ENCODE data around the gene NLGN1.

The NLGN1 gene

GRCh38 chr3:174116421-174116820 lies 718.9 kb downstream of the NLGN1 start:
- no peak for DNase-seq

GRCh38 chr3:174120997-174121396 lies 723.5 kb downstream of the NLGN1 start:
- DNase-seq = no peak

- DNase-seq = no peak
Observed at GRCh38 chr3:174122411-174122810, 724.9 kb downstream of the NLGN1 start.

- DNase-seq = no peak
Observed at GRCh38 chr3:174125267-174125824, 727.8 kb downstream of the NLGN1 start.

- DNase-seq = no peak
Observed at GRCh38 chr3:174126990-174127758, 729.6 kb downstream of the NLGN1 start.

GRCh38 chr3:174132006-174132405 lies 734.5 kb downstream of the NLGN1 start:
- no peak for DNase-seq

- no peak for DNase-seq
Observed at GRCh38 chr3:174132421-174133042, 735.0 kb downstream of the NLGN1 start.

GRCh38 chr3:174146008-174146407 lies 748.5 kb downstream of the NLGN1 start:
- no peak for DNase-seq

GRCh38 chr3:174147798-174148197 lies 750.3 kb downstream of the NLGN1 start:
- DNase-seq = no peak

- DNase-seq = no peak
Observed at GRCh38 chr3:174153871-174154270, 756.3 kb downstream of the NLGN1 start.

GRCh38 chr3:174156200-174156599 lies 758.7 kb downstream of the NLGN1 start:
- DNase-seq = no peak

GRCh38 chr3:174158674-174159073 lies 761.1 kb downstream of the NLGN1 start:
- DNase-seq = no peak

GRCh38 chr3:174159604-174160003 lies 762.1 kb downstream of the NLGN1 start:
- DNase-seq = no peak

GRCh38 chr3:174162550-174162949 lies 765.0 kb downstream of the NLGN1 start:
- no peak for DNase-seq

- DNase-seq = no peak
Observed at GRCh38 chr3:174168026-174168425, 770.5 kb downstream of the NLGN1 start.

- no peak for DNase-seq
Observed at GRCh38 chr3:174168538-174169254, 771.2 kb downstream of the NLGN1 start.

GRCh38 chr3:174169736-174170135 lies 772.2 kb downstream of the NLGN1 start:
- no peak for DNase-seq

GRCh38 chr3:174170248-174170647 lies 772.7 kb downstream of the NLGN1 start:
- no peak for DNase-seq

- DNase-seq = no peak
Observed at GRCh38 chr3:174186377-174186989, 788.9 kb downstream of the NLGN1 start.

- no peak for DNase-seq
Observed at GRCh38 chr3:174191380-174191779, 793.8 kb downstream of the NLGN1 start.

- DNase-seq = no peak
Observed at GRCh38 chr3:174191895-174192294, 794.4 kb downstream of the NLGN1 start.

GRCh38 chr3:174192471-174192870 lies 794.9 kb downstream of the NLGN1 start:
- DNase-seq = no peak

- DNase-seq = no peak
Observed at GRCh38 chr3:174193604-174194003, 796.1 kb downstream of the NLGN1 start.
